GM12891 (cell line): ENCODE results near the gene MAP3K12.
"Not testable (repeated sequence)": the region's sequence is repeated elsewhere in the genome, so short reads cannot be mapped to it uniquely, and the experiment has no call there.

Experiments used
- DNase-seq: peaks from one replicate; pipeline ENCODE4 v3.0.0; 2011; ENCODE audit warnings: low spot score; ENCODE audit not compliant: insufficient read length
- FAIRE-seq: peaks from 2 replicates; lab custom pipeline; 2011; peaks lifted over from hg19 to GRCh38; lab: Jason Lieb, UNC
- PAX5 ChIP-seq: IDR thresholded peaks from 2 replicates; pipeline ENCODE4 v1.6.1; 2011; ENCODE audit warnings: low read length, moderate library complexity, mild to moderate bottlenecking; ENCODE audit not compliant: insufficient read depth, severe bottlenecking
- POLR2A ChIP-seq: IDR thresholded peaks from 2 replicates; pipeline ENCODE4 v1.6.1; 2011; ENCODE audit warnings: low read depth, low read length, control low read depth
- POLR2AphosphoS5 ChIP-seq: IDR thresholded peaks from 2 replicates; pipeline ENCODE4 v1.6.1; 2011; ENCODE audit warnings: low read depth, low read length, control low read depth
- POU2F2 ChIP-seq: IDR thresholded peaks from 2 replicates; pipeline ENCODE4 v1.6.1; 2011; ENCODE audit warnings: low read depth, mild to moderate bottlenecking, control low read depth, low read length, moderate library complexity
- SPI1 ChIP-seq: IDR thresholded peaks from 2 replicates; pipeline ENCODE4 v1.6.1; 2011; ENCODE audit warnings: low read depth, low read length, control low read depth
- TAF1 ChIP-seq: IDR thresholded peaks from 2 replicates; pipeline ENCODE4 v1.6.1; 2011; ENCODE audit warnings: low read depth, low read length, control low read depth

MAP3K12 gene

DNA sequence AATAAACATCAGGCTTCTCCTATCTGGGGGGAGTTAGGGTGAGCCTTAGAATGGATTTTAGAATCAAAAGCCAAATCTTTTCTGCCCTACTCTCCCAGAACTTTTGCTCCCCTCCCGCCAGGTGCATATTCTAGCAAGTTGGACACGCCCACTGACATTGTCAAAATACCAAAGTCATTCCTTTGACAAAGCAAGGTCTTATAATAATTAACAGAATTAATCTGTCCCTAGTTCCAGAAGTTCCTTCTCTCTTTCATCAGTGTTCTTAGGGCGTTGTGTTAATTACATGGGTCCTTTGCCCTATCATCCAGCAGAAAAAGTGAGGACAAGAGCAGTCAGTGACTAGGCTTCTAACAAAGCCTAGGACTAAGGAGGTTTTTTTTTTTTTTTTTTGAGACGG, 55.3 kb downstream of the MAP3K12 start:
- no peak for TF ChIP-seq POLR2A
- TF ChIP-seq POU2F2: no peak
- TF ChIP-seq PAX5: no peak
- no peak for TF ChIP-seq SPI1
- no peak for TF ChIP-seq TAF1
- TF ChIP-seq POLR2AphosphoS5: no peak
- no peak for FAIRE-seq

DNA sequence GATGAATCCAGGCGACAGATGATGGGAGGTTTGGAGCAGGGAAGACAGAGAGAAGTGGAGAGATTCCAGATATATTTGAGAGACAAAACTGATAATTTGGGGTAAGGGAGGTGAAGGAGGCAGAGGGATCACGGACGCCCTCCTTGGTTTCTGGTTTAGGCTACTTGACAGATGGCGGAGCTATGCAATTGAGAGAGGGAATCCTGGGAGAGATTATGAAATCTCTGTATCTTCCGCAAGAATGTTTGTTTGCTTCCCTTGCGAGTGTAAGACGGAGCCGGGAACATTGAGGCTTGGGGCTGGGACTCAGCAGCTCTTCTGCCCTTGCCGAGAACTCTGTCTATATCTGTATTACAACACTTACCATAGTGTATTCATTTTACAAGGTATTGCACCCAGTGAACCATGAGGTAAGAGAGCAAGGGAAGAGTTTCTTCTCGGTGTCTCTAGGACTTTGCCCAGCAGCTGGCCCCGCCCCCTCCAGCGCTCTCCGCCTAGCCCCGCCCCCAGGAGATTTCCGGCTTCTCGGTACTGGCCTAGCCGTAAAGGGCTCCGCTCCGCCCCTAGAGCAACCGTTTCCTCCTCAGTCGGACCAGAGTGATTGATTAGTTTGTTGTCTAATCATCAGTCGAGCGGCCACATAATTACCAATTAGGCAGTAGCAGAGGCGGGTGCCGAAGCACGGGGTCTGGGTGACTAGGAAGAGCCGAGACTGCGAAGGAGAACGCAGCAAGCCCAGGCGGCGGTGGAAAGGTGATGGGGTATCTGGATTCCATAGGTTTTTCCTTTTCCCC, 58.0 kb downstream of the MAP3K12 start, which contains the start of gene PRR13:
Gene PRR13 (plus strand): TSS at position 695 of the 794 bp plus-strand sequence. CDS start 981 bp downstream, outside the sequence.
- FAIRE-seq (peak; percentile 85), DNase-seq (peak; percentile 87)
- no peak for TF ChIP-seq SPI1
- no peak for TF ChIP-seq PAX5
- peak; percentile 97 for TF ChIP-seq TAF1
- TF ChIP-seq POLR2AphosphoS5: peak; percentile 98
- TF ChIP-seq POU2F2: peak; percentile 94
- peak; percentile 99 for TF ChIP-seq POLR2A

More for the DNA sequence above, 55.3 kb downstream of the MAP3K12 start:
- no peak for DNase-seq

DNA sequence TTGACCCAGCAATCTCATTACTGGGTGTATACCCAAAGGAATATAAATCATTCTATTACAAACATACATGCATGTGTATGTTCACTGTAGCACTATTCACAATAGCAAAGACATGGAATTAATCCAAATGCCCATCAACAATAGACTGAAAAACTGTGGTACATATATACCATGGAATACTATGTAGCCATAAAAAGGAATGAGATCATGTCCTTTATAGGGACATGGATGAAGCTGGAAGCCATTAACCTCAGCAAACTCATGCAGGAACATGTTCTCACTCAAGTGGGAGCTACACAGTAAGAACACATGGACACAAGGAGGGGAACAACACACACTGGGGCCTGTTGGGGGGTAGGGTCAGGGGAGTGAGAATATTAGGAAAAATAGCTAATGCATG, 59.7 kb downstream of the MAP3K12 start:
- FAIRE-seq, DNase-seq: not testable (repeated sequence)

DNA sequence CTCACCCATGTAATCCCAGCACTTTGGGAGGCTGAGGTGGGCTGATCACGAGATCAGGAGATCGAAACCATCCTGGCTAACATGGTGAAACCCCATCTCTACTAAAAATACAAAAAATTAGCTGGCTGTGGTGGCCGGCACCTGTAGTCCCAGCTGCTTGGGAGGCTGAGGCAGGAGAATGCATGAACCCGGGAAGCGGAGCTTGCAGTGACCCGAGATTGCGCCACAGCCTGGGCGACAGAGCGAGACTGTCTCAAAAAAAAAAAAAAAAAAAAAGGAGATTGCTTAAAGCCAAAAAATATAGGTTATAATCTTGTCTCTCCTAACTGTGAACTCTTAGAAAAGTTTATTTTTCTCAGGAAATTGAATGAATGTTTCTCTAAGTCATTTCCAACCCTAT, 63.9 kb downstream of the MAP3K12 start:
- not testable (repeated sequence) for DNase-seq, FAIRE-seq

DNA sequence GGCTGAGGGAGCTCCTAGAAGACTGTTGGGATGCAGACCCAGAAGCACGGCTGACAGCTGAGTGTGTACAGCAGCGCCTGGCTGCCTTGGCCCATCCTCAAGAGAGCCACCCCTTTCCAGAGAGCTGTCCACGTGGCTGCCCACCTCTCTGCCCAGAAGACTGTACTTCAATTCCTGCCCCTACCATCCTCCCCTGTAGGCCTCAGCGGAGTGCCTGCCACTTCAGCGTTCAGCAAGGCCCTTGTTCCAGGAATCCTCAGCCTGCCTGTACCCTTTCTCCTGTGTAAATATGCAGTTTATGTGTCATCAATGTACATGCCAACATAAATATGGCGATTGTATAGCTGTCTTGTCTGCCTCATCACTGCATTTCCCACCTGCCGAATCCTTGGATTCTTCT, 68.1 kb downstream of the MAP3K12 start:
- no peak for DNase-seq
- TF ChIP-seq TAF1 (no peak), SPI1 (no peak), PAX5 (no peak), POU2F2 (no peak)
- no peak for FAIRE-seq

DNA sequence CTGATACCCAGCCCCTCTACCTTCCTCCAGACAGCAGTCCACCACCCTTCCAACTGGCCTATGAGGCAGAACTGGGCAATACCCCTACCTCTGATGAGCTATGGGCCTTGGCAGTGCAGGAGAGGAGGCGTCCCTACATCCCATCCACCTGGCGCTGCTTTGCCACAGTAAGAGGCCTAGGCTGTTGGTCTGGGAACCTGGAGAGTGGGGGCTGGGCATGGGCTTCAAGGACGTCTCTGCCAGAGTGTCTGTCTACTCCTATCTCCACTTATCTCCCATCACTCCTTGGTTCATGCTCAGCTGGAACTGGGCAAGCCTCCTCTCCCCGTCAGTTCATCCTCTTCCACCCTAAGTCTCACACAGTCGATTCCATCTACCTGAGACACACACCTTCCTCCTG, 69.1 kb downstream of the MAP3K12 start:
- no peak for TF ChIP-seq TAF1
- TF ChIP-seq POU2F2: no peak
- TF ChIP-seq PAX5: no peak
- TF ChIP-seq SPI1: no peak
- no peak for TF ChIP-seq POLR2A
- no peak for TF ChIP-seq POLR2AphosphoS5
- no peak for DNase-seq
- FAIRE-seq: no peak
